ENCODE data around the gene POLR3E. TPM values are rescaled to one million over a fixed set of nuclear protein-coding genes. Genes with fewer than 3 reads are reported as not detected.

The POLR3E gene
- total RNA-seq, 1 experiment from 2014 or later, result 70.8 TPM

- TF ChIP-seq CTCF (IDR thresholded peaks at IDR 0.05; ENCODE audit: insufficient read depth in 1 of 2, low read depth in 1 of 2, low read length in 1 of 2, severe bottlenecking in 1 of 2, unreplicated experiment in 1 of 2), result no peak
- Mint-ChIP-seq H3K4me1 (ENCODE audit: low read depth, unreplicated experiment) (no peaks in the 10 kb centered on the region), H3K4me3 (ENCODE audit: unreplicated experiment) (no peak overlapping the region), H3K36me3 (ENCODE audit: insufficient read depth, unreplicated experiment) (peaks cover 72% of the 10 kb centered on the region), H3K9me3 (ENCODE audit: unreplicated experiment) (no peaks in the 10 kb centered on the region), H3K27ac (ENCODE audit: unreplicated experiment) (peak overlapping the region; percentile 24), H3K27me3 (ENCODE audit: insufficient read depth, unreplicated experiment) (no peaks in the 10 kb centered on the region)
- Histone ChIP-seq H3K4me3 (ENCODE audit: low read depth, low read length) (no peak overlapping the region), H3K4me1 (no peaks in the 10 kb centered on the region), H3K9me3 (no peaks in the 10 kb centered on the region), H3K36me3 (ENCODE audit: control insufficient read depth, insufficient read depth, low read length) (peaks cover 4% of the 10 kb centered on the region), H3K27me3 (replicated peaks; ENCODE audit: control insufficient read depth, insufficient read depth, low read length) (no peaks in the 10 kb centered on the region)
- ChIA-PET CTCF (no interaction called here), POLR2A (no interaction called here)
- intact Hi-C loops (cut with micrococcal nuclease; ENCODE audit: unreplicated experiment), result no loop called here
- BruUV-seq (replicated peaks), result no TSS peak
- DNase-seq, result no peak
Measured at GRCh38 chr16:22323173-22323958, 26.2 kb downstream of the POLR3E start.

- H3K27me3 ChIP-seq (replicated peaks; ENCODE audit: control insufficient read depth, insufficient read depth, low read length), result no peaks in the 10 kb centered on the region
- Mint-ChIP-seq H3K36me3 (ENCODE audit: insufficient read depth, unreplicated experiment) (peaks cover 72% of the 10 kb centered on the region), H3K9me3 (ENCODE audit: unreplicated experiment) (no peaks in the 10 kb centered on the region), H3K27ac (ENCODE audit: unreplicated experiment) (peak overlapping the region; percentile 24), H3K4me3 (ENCODE audit: unreplicated experiment) (no peak overlapping the region), H3K27me3 (ENCODE audit: insufficient read depth, unreplicated experiment) (no peaks in the 10 kb centered on the region), H3K4me1 (ENCODE audit: low read depth, unreplicated experiment) (no peaks in the 10 kb centered on the region)
- H3K36me3 ChIP-seq (ENCODE audit: control insufficient read depth, insufficient read depth, low read length), result peaks cover 4% of the 10 kb centered on the region
- POLR2A ChIA-PET, result no interaction called here
- intact Hi-C loops (cut with micrococcal nuclease; ENCODE audit: unreplicated experiment), result no loop called here
- H3K9me3 ChIP-seq, result no peaks in the 10 kb centered on the region
- CTCF ChIA-PET, result no interaction called here
- no TSS peak for BruUV-seq (replicated peaks)
- no peak for TF ChIP-seq CTCF (IDR thresholded peaks at IDR 0.05; ENCODE audit: insufficient read depth in 1 of 2, low read depth in 1 of 2, low read length in 1 of 2, severe bottlenecking in 1 of 2, unreplicated experiment in 1 of 2)
- no peak for DNase-seq
- H3K4me3 ChIP-seq (ENCODE audit: low read depth, low read length), result no peak overlapping the region
- H3K4me1 ChIP-seq, result no peaks in the 10 kb centered on the region
Measured at GRCh38 chr16:22323959-22324786, 27.0 kb downstream of the POLR3E start.

- H3K4me3 ChIP-seq (ENCODE audit: low read depth, low read length), result no peak overlapping the region
- Mint-ChIP-seq H3K4me1 (ENCODE audit: low read depth, unreplicated experiment) (no peaks in the 10 kb centered on the region), H3K36me3 (ENCODE audit: insufficient read depth, unreplicated experiment) (peaks cover 68% of the 10 kb centered on the region), H3K4me3 (ENCODE audit: unreplicated experiment) (no peak overlapping the region), H3K9me3 (ENCODE audit: unreplicated experiment) (no peaks in the 10 kb centered on the region), H3K27ac (ENCODE audit: unreplicated experiment) (no peak overlapping the region), H3K27me3 (ENCODE audit: insufficient read depth, unreplicated experiment) (no peaks in the 10 kb centered on the region)
- no peak for DNase-seq
- H3K4me1 ChIP-seq, result no peaks in the 10 kb centered on the region
- ChIA-PET POLR2A (no interaction called here), CTCF (no interaction called here)
- TF ChIP-seq CTCF (IDR thresholded peaks at IDR 0.05; ENCODE audit: insufficient read depth in 1 of 2, low read depth in 1 of 2, low read length in 1 of 2, severe bottlenecking in 1 of 2, unreplicated experiment in 1 of 2), result no peak
- H3K36me3 ChIP-seq (ENCODE audit: control insufficient read depth, insufficient read depth, low read length), result peaks cover 4% of the 10 kb centered on the region
- BruUV-seq (replicated peaks), result no TSS peak
- no peaks in the 10 kb centered on the region for H3K27me3 ChIP-seq (replicated peaks; ENCODE audit: control insufficient read depth, insufficient read depth, low read length)
- no peaks in the 10 kb centered on the region for H3K9me3 ChIP-seq
- intact Hi-C loops (cut with micrococcal nuclease; ENCODE audit: unreplicated experiment), result no loop called here
Measured at GRCh38 chr16:22324787-22325597, 27.8 kb downstream of the POLR3E start.
